HEK293 (cell line): Measurements from ENCODE around the gene VAMP8.
A peak's percentile ranks its signal among the peaks of the same experiment; 100 is the strongest.

Source experiments
- GLIS1 ChIP-seq: fragments of 450-650 bp; formaldehyde crosslinking; IDR thresholded peaks from 2 replicates; pipeline ENCODE4 v1.5.1; 2016; ENCODE audit warnings: missing biosample characterization, missing genetic modification characterization
- KLF16 ChIP-seq: fragments of 450-650 bp; formaldehyde crosslinking; IDR thresholded peaks from 2 replicates; pipeline ENCODE4 v1.5.1; 2017; ENCODE audit warnings: missing biosample characterization, missing genetic modification characterization
- MEIS1 ChIP-seq: sonication (generic); formaldehyde crosslinking; IDR thresholded peaks from 2 replicates; pipeline ENCODE4 v1.8.1; 2022; ENCODE audit warnings: missing genetic modification reagents, mild to moderate bottlenecking, borderline replicate concordance
- PRDM1 ChIP-seq: fragments of 450-650 bp; formaldehyde crosslinking; IDR thresholded peaks from 2 replicates; pipeline ENCODE4; 2016; ENCODE audit warnings: missing biosample characterization, missing genetic modification characterization
- TRIM28 ChIP-seq: IDR thresholded peaks from 2 replicates; pipeline ENCODE4 v1.6.1; 2011; ENCODE audit warnings: low read length, control low read depth, borderline replicate concordance
- ZBTB20 ChIP-seq: fragments of 450-650 bp; formaldehyde crosslinking; IDR thresholded peaks from 2 replicates; pipeline ENCODE4 v1.5.1; 2016; ENCODE audit warnings: missing biosample characterization, missing genetic modification characterization
- ZBTB21 ChIP-seq: fragments of 450-650 bp; formaldehyde crosslinking; IDR thresholded peaks from 2 replicates; pipeline ENCODE4 v1.5.1; 2017; ENCODE audit warnings: missing biosample characterization, missing genetic modification characterization
- ZBTB26 ChIP-seq: fragments of 450-650 bp; formaldehyde crosslinking; optimal IDR thresholded peaks from 2 replicates; pipeline ENCODE3; 2016; ENCODE audit warnings: missing biosample characterization, mild to moderate bottlenecking, missing genetic modification characterization
- ZNF174 ChIP-seq: fragments of 450-650 bp; formaldehyde crosslinking; IDR thresholded peaks from 2 replicates; pipeline ENCODE4 v1.5.0; 2017; ENCODE audit warnings: missing biosample characterization, mild to moderate bottlenecking, missing genetic modification characterization
- ZNF248 ChIP-seq: fragments of 450-650 bp; formaldehyde crosslinking; IDR thresholded peaks from 2 replicates; pipeline ENCODE4 v1.5.1; 2017; ENCODE audit warnings: missing biosample characterization, missing genetic modification characterization
- ZNF302 ChIP-seq: fragments of 450-650 bp; formaldehyde crosslinking; IDR thresholded peaks from 2 replicates; pipeline ENCODE4 v1.5.1; 2016; ENCODE audit warnings: missing biosample characterization, missing genetic modification characterization, low read depth
- ZNF341 ChIP-seq: fragments of 450-650 bp; formaldehyde crosslinking; IDR thresholded peaks from 2 replicates; pipeline ENCODE4; 2016; ENCODE audit warnings: low read depth, missing biosample characterization, missing genetic modification characterization
- ZNF37A ChIP-seq: fragments of 450-650 bp; IDR thresholded peaks from 2 replicates; pipeline ENCODE4 v1.5.1; 2018; ENCODE audit warnings: missing biosample characterization, missing genetic modification characterization
- ZNF521 ChIP-seq: fragments of 450-650 bp; formaldehyde crosslinking; IDR thresholded peaks from 2 replicates; pipeline ENCODE4 v1.5.1; 2017; ENCODE audit warnings: missing biosample characterization, mild to moderate bottlenecking, missing genetic modification characterization
- ZNF530 ChIP-seq: fragments of 450-650 bp; formaldehyde crosslinking; IDR thresholded peaks from 2 replicates; pipeline ENCODE4 v1.5.1; 2016; ENCODE audit warnings: low read depth, missing biosample characterization, missing genetic modification characterization
- ZNF558 ChIP-seq: fragments of 450-650 bp; formaldehyde crosslinking; IDR thresholded peaks from 2 replicates; pipeline ENCODE4 v1.5.1; 2016; ENCODE audit warnings: missing biosample characterization, missing genetic modification characterization
- ZNF623 ChIP-seq: fragments of 450-650 bp; formaldehyde crosslinking; IDR thresholded peaks from 2 replicates; pipeline ENCODE4 v1.5.1; 2016; ENCODE audit warnings: missing biosample characterization, missing genetic modification characterization
- ZNF626 ChIP-seq: fragments of 450-650 bp; sonication (Bioruptor Pico); formaldehyde crosslinking; IDR thresholded peaks from 2 replicates; pipeline ENCODE4 v1.5.1; 2018; ENCODE audit warnings: missing biosample characterization, missing genetic modification characterization, inconsistent platforms
- ZNF629 ChIP-seq: fragments of 450-650 bp; formaldehyde crosslinking; IDR thresholded peaks from 2 replicates; pipeline ENCODE4 v1.5.1; 2017; ENCODE audit warnings: missing biosample characterization, missing genetic modification characterization
- ZNF658 ChIP-seq: fragments of 450-650 bp; formaldehyde crosslinking; IDR thresholded peaks from 2 replicates; pipeline ENCODE4; 2016; ENCODE audit warnings: missing biosample characterization, missing genetic modification characterization
- ZNF664 ChIP-seq: fragments of 450-650 bp; formaldehyde crosslinking; IDR thresholded peaks from 2 replicates; pipeline ENCODE4 v1.5.1; 2016; ENCODE audit warnings: missing biosample characterization, missing genetic modification characterization
- ZNF792 ChIP-seq: fragments of 450-650 bp; formaldehyde crosslinking; IDR thresholded peaks from 2 replicates; pipeline ENCODE4 v1.5.1; 2016; ENCODE audit warnings: missing biosample characterization, missing genetic modification characterization
- TF ChIP-seq, protein P1 (sequence below): fragments of 450-650 bp; formaldehyde crosslinking; conservative IDR thresholded peaks from 2 replicates; pipeline ENCODE4 v1.5.1; 2016; ENCODE audit warnings: low read depth, missing biosample characterization, missing genetic modification characterization
- TF ChIP-seq, protein P2 (sequence below): fragments of 450-650 bp; formaldehyde crosslinking; IDR thresholded peaks from 2 replicates; pipeline ENCODE4 v1.5.1; 2016; ENCODE audit warnings: missing biosample characterization, missing genetic modification characterization
- TF ChIP-seq, protein P3 (sequence below): fragments of 450-650 bp; formaldehyde crosslinking; IDR thresholded peaks from 2 replicates; pipeline ENCODE4 v1.5.1; 2016; ENCODE audit warnings: missing biosample characterization, missing genetic modification characterization
- TF ChIP-seq, protein P4 (sequence below): fragments of 450-650 bp; formaldehyde crosslinking; IDR thresholded peaks from 2 replicates; pipeline ENCODE4 v1.5.1; 2016; ENCODE audit warnings: missing biosample characterization, missing genetic modification characterization, borderline replicate concordance

Gene VAMP8

DNA sequence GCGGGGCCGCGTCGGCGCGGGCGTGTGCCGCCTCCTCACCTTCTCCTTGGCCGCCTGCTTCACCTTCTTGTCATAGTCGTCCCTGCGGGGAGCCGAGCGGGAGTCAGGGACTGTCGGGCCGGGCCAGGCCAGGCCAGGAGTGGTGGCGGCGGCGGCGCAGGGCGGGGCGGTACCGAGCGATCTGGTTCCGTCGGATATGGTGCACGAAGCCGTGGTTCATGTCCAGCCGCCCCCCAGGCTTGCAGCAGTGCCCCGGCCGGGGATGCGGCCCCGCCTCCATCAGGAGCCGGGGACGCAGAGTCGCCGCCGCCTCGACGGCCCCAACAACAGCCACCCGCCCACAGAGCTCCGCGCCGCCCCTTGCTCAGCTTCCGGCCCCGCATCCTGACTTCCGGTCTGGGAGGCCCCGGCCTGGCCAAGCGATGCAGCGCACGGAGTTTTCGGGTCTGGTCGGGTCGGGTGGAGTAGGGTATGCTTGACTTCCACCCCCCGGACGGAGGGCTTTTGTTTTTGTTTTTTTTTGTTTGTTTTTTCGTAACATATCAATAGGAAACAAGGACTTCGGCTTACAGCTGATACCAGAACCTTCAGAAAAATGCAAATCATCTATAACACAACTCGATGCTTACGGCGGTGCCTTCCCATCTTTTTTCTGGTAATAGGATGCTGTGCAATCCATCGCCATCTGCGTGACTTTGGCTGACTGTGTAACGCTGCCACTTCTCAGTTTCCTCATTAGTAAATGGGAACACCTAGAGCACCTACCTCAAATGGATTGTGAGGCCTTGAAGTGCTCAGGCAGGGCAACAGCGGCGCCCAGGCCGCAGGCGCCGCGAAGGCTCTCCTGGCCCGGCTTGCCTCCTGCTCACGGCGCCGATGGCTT is 34.6 kb downstream of the VAMP8 start, which contains the start of gene C2orf68 (continued):
- TF ChIP-seq, protein P1, sequence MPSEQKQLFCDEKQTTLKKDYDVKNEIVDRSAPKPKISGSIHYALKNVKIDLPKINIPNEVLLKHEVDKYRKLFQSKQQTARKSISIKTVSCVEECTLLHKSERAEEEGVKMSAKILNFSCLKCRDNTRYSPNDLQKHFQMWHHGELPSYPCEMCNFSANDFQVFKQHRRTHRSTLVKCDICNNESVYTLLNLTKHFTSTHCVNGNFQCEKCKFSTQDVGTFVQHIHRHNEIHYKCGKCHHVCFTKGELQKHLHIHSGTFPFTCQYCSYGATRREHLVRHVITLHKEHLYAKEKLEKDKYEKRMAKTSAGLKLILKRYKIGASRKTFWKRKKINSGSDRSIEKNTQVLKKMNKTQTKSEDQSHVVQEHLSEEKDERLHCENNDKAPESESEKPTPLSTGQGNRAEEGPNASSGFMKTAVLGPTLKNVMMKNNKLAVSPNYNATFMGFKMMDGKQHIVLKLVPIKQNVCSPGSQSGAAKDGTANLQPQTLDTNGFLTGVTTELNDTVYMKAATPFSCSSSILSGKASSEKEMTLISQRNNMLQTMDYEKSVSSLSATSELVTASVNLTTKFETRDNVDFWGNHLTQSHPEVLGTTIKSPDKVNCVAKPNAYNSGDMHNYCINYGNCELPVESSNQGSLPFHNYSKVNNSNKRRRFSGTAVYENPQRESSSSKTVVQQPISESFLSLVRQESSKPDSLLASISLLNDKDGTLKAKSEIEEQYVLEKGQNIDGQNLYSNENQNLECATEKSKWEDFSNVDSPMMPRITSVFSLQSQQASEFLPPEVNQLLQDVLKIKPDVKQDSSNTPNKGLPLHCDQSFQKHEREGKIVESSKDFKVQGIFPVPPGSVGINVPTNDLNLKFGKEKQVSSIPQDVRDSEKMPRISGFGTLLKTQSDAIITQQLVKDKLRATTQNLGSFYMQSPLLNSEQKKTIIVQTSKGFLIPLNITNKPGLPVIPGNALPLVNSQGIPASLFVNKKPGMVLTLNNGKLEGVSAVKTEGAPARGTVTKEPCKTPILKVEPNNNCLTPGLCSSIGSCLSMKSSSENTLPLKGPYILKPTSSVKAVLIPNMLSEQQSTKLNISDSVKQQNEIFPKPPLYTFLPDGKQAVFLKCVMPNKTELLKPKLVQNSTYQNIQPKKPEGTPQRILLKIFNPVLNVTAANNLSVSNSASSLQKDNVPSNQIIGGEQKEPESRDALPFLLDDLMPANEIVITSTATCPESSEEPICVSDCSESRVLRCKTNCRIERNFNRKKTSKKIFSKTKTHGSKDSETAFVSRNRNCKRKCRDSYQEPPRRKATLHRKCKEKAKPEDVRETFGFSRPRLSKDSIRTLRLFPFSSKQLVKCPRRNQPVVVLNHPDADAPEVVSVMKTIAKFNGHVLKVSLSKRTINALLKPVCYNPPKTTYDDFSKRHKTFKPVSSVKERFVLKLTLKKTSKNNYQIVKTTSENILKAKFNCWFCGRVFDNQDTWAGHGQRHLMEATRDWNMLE (tag by site-specific recombination): peak; percentile 53
- TF ChIP-seq ZNF629 (tag by site-specific recombination) (no peak; the same call in 1 of the 2 replicates), ZNF530 (no peak), ZBTB26 (peak; percentile 89), PRDM1 (tag by site-specific recombination) (no peak), ZNF248 (tag by site-specific recombination) (no peak), ZBTB20 (tag by site-specific recombination) (peak; percentile 59; the same call in 1 of the 2 replicates), ZNF174 (tag by site-specific recombination) (no peak), ZNF658 (tag by site-specific recombination) (no peak), TRIM28 (no peak), ZNF626 (no peak), ZNF37A (no peak), ZNF664 (tag by site-specific recombination) (no peak), ZNF792 (tag by site-specific recombination) (no peak), ZNF558 (tag by site-specific recombination) (no peak), KLF16 (tag by site-specific recombination) (peak; percentile 44; the same call in 1 of the 2 replicates), ZNF521 (tag by site-specific recombination) (no peak), ZNF341 (tag by site-specific recombination) (peak; percentile 62), MEIS1 (CRISPR knock-in tag) (no peak), ZNF623 (tag by site-specific recombination) (no peak), ZNF302 (tag by site-specific recombination) (no peak), ZBTB21 (tag by site-specific recombination) (no peak), GLIS1 (tag by site-specific recombination) (peak; percentile 39; the same call in 1 of the 2 replicates)
- TF ChIP-seq, protein P2, sequence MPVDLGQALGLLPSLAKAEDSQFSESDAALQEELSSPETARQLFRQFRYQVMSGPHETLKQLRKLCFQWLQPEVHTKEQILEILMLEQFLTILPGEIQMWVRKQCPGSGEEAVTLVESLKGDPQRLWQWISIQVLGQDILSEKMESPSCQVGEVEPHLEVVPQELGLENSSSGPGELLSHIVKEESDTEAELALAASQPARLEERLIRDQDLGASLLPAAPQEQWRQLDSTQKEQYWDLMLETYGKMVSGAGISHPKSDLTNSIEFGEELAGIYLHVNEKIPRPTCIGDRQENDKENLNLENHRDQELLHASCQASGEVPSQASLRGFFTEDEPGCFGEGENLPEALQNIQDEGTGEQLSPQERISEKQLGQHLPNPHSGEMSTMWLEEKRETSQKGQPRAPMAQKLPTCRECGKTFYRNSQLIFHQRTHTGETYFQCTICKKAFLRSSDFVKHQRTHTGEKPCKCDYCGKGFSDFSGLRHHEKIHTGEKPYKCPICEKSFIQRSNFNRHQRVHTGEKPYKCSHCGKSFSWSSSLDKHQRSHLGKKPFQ (tag by site-specific recombination): no peak
- TF ChIP-seq, protein P3, sequence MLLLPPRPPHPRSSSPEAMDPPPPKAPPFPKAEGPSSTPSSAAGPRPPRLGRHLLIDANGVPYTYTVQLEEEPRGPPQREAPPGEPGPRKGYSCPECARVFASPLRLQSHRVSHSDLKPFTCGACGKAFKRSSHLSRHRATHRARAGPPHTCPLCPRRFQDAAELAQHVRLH (tag by site-specific recombination): 0 out of 2 replicates have a peak, but pooled peaks have one; percentile 35
- TF ChIP-seq, protein P4, sequence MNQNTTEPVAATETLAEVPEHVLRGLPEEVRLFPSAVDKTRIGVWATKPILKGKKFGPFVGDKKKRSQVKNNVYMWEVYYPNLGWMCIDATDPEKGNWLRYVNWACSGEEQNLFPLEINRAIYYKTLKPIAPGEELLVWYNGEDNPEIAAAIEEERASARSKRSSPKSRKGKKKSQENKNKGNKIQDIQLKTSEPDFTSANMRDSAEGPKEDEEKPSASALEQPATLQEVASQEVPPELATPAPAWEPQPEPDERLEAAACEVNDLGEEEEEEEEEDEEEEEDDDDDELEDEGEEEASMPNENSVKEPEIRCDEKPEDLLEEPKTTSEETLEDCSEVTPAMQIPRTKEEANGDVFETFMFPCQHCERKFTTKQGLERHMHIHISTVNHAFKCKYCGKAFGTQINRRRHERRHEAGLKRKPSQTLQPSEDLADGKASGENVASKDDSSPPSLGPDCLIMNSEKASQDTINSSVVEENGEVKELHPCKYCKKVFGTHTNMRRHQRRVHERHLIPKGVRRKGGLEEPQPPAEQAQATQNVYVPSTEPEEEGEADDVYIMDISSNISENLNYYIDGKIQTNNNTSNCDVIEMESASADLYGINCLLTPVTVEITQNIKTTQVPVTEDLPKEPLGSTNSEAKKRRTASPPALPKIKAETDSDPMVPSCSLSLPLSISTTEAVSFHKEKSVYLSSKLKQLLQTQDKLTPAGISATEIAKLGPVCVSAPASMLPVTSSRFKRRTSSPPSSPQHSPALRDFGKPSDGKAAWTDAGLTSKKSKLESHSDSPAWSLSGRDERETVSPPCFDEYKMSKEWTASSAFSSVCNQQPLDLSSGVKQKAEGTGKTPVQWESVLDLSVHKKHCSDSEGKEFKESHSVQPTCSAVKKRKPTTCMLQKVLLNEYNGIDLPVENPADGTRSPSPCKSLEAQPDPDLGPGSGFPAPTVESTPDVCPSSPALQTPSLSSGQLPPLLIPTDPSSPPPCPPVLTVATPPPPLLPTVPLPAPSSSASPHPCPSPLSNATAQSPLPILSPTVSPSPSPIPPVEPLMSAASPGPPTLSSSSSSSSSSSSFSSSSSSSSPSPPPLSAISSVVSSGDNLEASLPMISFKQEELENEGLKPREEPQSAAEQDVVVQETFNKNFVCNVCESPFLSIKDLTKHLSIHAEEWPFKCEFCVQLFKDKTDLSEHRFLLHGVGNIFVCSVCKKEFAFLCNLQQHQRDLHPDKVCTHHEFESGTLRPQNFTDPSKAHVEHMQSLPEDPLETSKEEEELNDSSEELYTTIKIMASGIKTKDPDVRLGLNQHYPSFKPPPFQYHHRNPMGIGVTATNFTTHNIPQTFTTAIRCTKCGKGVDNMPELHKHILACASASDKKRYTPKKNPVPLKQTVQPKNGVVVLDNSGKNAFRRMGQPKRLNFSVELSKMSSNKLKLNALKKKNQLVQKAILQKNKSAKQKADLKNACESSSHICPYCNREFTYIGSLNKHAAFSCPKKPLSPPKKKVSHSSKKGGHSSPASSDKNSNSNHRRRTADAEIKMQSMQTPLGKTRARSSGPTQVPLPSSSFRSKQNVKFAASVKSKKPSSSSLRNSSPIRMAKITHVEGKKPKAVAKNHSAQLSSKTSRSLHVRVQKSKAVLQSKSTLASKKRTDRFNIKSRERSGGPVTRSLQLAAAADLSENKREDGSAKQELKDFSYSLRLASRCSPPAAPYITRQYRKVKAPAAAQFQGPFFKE (tag by site-specific recombination): no peak
